Eye (tissue), 1 donor: ENCODE data around the gene ZFP3.
"Not testable (repeated sequence)": the region's sequence is repeated elsewhere in the genome, so short reads cannot be mapped to it uniquely, and the experiment has no call there.

Experiments
- DNase-seq: peaks from one replicate; pipeline ENCODE4 v3.0.0-alpha.2; 2015

The ZFP3 gene

GRCh38 chr17:5078106-5079028, at the start of gene ZFP3:
Gene ZFP3 (plus strand): TSS chr17:5078467. CDS start chr17:5091505, 13,038 bp downstream.
- DNase-seq: peak; percentile 94

DNA sequence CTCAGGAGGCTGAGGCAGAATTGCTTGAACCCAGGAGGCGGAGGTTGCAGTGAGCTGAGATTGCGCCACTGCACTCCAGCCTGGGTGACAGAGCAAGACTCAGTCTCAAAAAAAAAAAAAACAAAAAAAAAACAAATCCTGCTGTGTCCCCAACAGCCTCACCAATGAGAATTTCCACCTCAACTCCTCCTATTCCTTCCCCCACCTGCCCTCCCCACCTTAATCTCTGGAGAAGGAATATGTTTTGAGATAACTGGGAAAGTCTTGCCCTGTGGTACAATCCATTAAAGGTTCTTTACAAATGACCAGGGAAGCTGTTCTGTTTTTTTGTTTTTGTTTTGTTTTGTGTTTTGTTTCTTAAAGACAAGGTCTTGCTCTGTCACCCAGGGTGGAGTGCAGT, 48.1 kb upstream of the ZFP3 start:
- not testable (repeated sequence) for DNase-seq

GRCh38 chr17:5031365-5032082, 46.7 kb upstream of the ZFP3 start:
- peak; percentile 95 for DNase-seq

GRCh38 chr17:5032865-5033264, 45.4 kb upstream of the ZFP3 start:
- no peak for DNase-seq

DNA sequence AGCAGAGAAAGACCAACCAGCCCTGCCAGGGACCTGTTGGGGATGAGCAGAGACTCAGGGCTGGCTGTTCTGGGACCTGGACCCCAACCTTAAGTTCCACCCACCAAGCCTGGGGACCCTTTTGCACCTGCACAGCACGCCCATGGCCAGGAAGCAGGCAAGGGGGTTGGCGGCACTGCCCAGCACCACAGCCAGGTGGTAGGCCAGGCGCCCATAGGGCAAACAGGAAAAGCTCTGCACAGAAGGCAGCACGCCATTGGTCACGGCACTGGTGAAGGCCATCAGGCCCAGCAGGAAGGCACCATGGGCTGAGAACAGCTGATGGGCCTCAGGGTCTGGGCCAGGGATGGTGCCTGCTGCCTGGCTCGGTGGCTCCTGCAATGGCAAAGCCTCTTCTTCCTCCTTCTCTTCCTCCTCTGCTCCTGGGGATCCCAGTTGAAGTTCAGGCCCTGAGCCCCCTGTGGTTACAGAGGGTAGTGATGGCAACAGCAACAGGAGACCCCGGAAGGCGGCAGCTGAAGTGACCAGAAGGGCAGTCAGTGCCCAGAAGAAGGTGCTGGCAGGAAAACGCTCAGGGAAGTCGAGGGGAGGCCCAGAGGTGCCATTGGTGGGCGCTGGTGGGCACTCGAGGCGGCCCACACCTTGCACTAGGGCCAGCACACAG, 44.8 kb upstream of the ZFP3 start:
- no peak for DNase-seq

DNA sequence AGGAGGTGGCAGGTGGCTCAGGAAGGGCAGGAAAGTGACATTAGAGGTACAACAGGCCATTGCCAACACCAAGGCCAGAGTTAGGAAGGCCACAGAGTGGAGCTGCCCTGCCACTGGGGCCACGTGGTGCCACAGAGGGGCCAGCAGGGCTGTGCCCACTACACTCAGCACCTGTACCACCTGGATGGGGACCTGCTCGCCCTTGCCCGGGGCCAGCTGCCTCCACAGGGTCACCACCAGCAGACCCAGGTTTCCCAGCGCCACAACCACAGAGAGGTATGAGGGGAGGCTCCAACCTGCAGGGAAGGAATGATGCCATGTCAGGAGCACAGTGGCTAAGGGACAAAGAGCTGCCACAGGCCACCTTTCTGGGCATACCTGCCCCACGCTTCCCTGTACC, 44.2 kb upstream of the ZFP3 start:
- no peak for DNase-seq

DNA sequence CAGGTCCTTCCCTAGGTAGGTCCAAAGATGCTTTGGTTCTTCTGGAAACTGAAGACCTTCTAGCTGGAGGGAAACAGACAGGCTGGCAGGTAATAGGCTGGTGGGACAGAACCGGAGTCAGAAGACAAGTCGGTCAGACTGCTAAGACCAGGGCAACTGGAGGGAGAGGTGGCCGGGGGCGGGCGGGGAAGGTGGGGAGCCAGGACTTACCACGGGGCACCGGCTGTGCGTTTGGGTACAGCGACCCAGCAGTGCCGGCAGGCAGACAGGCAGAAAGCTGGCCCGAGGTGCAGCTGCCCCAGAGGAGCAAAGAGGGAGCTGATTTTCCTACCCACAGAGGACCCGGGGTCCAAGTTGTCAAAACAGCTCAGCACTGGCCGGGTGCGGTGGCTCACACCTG, 43.6 kb upstream of the ZFP3 start:
- no peak for DNase-seq

GRCh38 chr17:5035315-5035714, 43.0 kb upstream of the ZFP3 start, which contains the start of gene SLC52A1:
Gene SLC52A1 (minus strand): TSS chr17:5035426. CDS start chr17:5034606, 820 bp downstream.
- no peak for DNase-seq

DNA sequence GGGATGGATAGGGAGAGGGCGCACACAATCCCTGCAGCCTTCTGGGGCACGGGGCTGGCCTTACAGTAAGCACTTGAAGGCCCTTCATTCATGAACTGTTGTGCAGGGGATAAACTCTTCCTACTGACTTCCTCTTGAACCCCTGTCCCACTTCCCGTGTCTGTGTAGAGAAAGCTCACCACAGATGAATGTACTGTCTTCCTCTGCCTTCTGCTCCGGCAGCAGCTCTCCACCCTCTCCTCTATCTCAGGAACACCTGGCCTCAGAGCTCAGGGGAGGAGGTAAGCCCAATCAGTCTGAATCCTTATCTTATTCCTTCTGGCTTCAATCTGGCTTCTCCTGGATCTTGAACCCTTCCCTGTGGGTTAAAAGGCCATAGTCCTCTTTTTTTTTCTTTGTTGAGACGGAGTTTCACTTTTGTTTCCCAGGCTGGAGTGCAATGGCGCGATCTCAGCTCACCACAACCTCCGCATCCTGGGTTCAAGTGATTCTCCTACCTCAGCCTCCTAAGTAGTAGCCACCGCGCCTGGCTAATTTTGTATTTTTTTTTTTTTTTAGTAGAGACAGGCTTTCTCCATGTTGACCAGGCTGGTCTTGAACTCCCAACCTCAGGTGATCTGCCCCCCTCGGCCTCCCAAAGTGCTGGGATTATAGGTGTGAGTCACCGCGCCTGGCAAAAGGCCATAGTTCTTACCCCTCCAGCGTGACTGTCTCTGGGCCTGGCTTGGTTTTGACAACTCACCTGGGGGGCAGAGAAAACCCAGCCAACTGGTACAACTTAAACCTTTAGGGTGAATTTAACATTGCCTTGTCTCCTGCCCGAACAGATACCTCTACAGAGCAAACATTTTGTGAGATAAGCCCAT, 35.9 kb upstream of the ZFP3 start:
- no peak for DNase-seq

DNA sequence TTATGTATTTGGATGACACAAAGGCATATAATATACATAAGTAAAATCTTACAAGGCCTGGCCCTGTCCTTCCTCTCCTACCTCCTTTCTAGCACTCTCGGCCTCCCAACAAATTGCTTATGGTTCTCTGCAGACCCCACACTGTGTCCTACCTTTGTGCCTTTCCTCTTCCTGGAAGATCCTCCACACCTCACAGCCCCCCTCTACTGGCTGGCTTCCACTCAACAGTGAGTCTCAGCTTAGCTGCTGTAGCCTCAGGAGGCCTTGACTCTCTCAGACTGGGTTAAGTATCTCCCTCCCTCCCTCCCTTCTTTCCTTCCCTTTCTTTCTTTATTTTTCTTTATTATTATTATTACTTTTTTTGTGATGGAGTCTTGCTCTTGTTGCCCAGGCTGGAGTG, 34.7 kb upstream of the ZFP3 start:
- DNase-seq: no peak

DNA sequence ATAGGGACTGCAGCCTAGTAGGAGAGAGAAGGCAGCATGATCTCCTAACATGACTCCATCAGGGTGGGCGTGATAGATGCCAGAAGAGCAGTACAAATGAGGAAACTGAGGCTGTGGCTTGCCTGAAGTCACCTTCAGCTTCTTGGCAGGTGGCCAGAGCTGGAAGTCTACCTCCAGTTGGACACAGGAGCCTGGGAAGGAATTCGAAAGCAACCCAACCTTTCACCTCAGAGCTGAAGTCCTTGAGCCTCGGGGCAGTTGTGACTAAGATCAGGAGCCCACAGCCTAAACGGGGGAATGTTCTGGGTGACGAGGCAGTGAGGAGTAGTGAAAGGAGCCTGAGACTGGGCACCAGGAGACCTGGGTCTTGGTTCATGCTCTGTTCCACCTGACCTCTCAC, 33.6 kb upstream of the ZFP3 start:
- no peak for DNase-seq

DNA sequence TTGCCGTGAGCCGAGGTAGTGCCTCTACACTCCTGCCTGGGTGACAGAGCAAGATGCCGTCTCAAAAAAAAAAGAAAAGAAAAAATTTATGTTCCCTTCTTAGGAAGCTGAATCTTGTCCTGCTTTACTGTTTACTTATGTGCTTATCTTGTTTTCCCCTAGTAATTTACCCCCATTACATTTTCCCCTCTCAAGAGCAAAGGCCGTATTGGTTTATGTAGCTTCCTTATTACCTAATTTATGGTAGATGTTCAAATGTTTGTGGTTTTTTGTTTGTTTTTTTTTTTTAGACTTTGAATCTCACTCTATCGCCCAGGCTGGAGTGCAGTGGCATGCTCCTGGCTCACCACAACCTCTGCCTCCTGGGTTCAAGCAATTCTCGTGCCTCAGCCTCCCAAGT, 32.8 kb upstream of the ZFP3 start:
- DNase-seq: no peak

- no peak for DNase-seq
Measured at GRCh38 chr17:5047446-5047845, 30.8 kb upstream of the ZFP3 start.

DNA sequence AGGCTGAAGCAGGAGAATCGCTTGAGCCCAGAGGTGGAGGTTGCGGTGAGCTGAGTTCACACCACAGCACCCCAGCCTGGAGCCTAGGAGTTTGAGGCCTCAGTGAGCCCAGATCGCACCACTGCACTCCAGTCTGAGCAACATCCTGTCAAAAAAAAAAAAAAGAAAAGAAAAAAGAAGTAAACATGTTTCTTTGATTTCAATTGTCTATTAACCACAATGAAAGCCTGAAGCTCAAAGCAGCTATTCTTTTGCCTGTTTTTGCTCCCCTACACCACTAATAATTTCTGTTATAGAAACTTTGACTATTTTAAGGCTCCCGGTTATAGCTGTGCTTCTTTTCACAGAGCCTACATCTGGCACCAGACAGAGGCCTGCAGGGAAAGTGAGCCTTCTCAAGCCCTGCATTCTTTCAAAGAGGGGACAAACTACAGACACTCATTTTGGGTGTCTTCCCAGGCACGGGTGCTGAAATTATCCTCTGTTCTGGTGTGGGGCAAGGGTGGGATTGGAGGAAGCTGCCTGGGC, 28.9 kb upstream of the ZFP3 start:
- DNase-seq: no peak

GRCh38 chr17:5050278-5050677, 28.0 kb upstream of the ZFP3 start:
- DNase-seq: peak; percentile 62

GRCh38 chr17:5055543-5055942, 22.7 kb upstream of the ZFP3 start:
- no peak for DNase-seq

DNA sequence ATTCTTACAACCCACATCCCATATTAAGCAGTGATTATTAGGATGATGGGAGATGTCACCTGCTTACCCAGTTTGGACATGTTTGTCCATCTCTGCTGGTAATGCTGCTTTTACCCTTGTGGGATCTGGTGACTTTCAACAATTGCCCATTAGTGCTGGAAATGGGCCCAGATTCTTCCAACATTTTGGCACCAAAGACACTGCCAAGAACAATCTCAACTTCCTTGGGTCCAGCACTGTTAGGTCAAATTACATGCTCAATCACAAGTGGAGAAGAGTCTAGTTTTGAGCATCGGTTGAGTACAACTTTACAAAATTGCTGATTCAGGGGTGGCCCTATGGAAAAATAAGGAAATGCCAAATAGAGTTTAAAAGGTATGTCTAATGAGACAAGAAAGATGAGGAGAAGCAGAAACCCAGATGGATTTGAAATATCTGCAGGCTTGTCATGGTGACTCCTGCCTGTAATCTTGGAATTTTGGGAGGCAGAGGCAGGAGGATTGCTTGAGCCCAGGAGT, 13.0 kb upstream of the ZFP3 start:
- no peak for DNase-seq

- no peak for DNase-seq
Measured at GRCh38 chr17:5068236-5068635, 10.0 kb upstream of the ZFP3 start.

GRCh38 chr17:5069724-5070123, 8.5 kb upstream of the ZFP3 start:
- DNase-seq: no peak

DNA sequence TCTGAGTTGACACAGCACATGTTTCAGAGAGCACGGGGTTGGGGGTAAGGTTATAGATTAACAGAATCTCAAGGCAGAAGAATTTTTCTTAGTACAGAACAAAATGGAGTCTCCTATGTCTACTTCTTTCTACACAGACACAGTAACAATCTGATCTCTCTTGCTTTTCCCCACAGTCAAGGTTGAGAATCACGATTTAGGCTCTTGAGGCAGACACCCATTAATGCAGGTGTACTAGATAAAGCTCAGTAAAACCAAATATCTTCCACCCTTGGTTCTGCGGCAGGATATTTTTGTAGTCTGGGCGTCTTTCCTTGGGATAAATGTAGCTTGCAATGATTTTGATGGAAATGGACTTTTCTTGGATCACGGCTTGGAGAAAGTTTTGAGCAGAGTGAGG, 2.8 kb upstream of the ZFP3 start:
- not testable (repeated sequence) for DNase-seq

GRCh38 chr17:5077275-5077674, 992 bp upstream of the ZFP3 start:
- not testable (repeated sequence) for DNase-seq

- DNase-seq: no peak
Measured at GRCh38 chr17:5077781-5078105, 524 bp upstream of the ZFP3 start.
